Fibroblast of skin of left quadriceps (primary cell): ENCODE results near the gene PLEKHG4B.

Experiments used
- DNase-seq, 2 experiments: peaks; one replicate each; pipeline ENCODE4 v3.0.0-alpha.2; 2013; ENCODE audit warnings: low read depth in 2 of 2

PLEKHG4B gene

GRCh38 chr5:74503-75109, 17.4 kb upstream of the PLEKHG4B start:
- DNase-seq, result no peak

- no peak for DNase-seq
These were observed 16.3 kb upstream of the PLEKHG4B start for GRCh38 chr5:75331-76320.

- DNase-seq, result no peak
These were observed 15.4 kb upstream of the PLEKHG4B start for GRCh38 chr5:76358-77169.

GRCh38 chr5:77170-77501, 14.8 kb upstream of the PLEKHG4B start:
- DNase-seq, result no peak

- no peak for DNase-seq
These were observed 14.4 kb upstream of the PLEKHG4B start for GRCh38 chr5:77546-77945.

- DNase-seq, result no peak
These were observed 13.8 kb upstream of the PLEKHG4B start for GRCh38 chr5:77957-78804.

- no peak for DNase-seq
These were observed 13.2 kb upstream of the PLEKHG4B start for GRCh38 chr5:78805-79149.

GRCh38 chr5:79263-79662, 12.7 kb upstream of the PLEKHG4B start:
- no peak for DNase-seq

GRCh38 chr5:79821-80220, 12.1 kb upstream of the PLEKHG4B start:
- DNase-seq, result no peak

GRCh38 chr5:81391-82021, 10.5 kb upstream of the PLEKHG4B start:
- no peak for DNase-seq

- DNase-seq, result no peak
These were observed 9.9 kb upstream of the PLEKHG4B start for GRCh38 chr5:82097-82496.

GRCh38 chr5:82570-82969, 9.4 kb upstream of the PLEKHG4B start:
- no peak for DNase-seq

GRCh38 chr5:83029-83428, 8.9 kb upstream of the PLEKHG4B start:
- DNase-seq, result no peak

GRCh38 chr5:85334-85995, 6.5 kb upstream of the PLEKHG4B start:
- DNase-seq, result no peak

GRCh38 chr5:89337-90286, 2.4 kb upstream of the PLEKHG4B start:
- no peak for DNase-seq

GRCh38 chr5:90590-91547, 1.1 kb upstream of the PLEKHG4B start:
- DNase-seq, result no peak

GRCh38 chr5:92401-93220, 643 bp downstream of the PLEKHG4B start:
- DNase-seq, result no peak
